SU-DHL-6 (cell line): Measurements from ENCODE around the gene C1QL2.

Experiments
- EZH2phosphoT487 ChIP-seq: fragments of 200-600 bp; sonication (generic), shearing (Covaris generic); conservative IDR thresholded peaks from 2 replicates; pipeline ENCODE4 v1.6.1; 2018; ENCODE audit warnings: mild to moderate bottlenecking, antibody characterized with exemption, low read length, moderate library complexity, mixed read lengths
- TF ChIP-seq, protein P1 (sequence below): fragments of 200-600 bp; sonication (generic); IDR thresholded peaks from one replicate; pipeline ENCODE4 v1.5.1; 2017; ENCODE audit warnings: antibody characterized with exemption, mild to moderate bottlenecking, low read length, moderate library complexity; ENCODE audit not compliant: insufficient read depth, poor library complexity, severe bottlenecking

DNA sequence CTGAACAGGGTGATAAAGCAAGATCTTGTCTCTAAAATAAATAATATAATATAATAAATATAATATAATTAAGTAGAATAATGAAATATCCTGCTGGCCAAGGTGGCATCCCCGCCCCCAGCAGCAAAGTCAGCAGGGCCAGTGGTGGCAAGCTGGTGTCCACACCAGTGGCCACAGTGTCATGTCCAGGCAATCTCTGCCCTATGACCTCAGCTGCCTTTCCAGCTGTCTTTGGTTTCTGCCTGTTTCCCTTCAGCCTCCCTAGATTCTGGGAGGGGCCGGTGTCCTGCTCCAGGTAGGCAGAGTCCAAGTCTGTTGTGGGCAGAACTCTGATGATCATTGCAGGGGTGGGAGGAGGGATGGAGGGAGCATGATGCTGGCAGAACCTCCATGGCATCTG, 48.9 kb upstream of the C1QL2 start:
- TF ChIP-seq, protein P1, sequence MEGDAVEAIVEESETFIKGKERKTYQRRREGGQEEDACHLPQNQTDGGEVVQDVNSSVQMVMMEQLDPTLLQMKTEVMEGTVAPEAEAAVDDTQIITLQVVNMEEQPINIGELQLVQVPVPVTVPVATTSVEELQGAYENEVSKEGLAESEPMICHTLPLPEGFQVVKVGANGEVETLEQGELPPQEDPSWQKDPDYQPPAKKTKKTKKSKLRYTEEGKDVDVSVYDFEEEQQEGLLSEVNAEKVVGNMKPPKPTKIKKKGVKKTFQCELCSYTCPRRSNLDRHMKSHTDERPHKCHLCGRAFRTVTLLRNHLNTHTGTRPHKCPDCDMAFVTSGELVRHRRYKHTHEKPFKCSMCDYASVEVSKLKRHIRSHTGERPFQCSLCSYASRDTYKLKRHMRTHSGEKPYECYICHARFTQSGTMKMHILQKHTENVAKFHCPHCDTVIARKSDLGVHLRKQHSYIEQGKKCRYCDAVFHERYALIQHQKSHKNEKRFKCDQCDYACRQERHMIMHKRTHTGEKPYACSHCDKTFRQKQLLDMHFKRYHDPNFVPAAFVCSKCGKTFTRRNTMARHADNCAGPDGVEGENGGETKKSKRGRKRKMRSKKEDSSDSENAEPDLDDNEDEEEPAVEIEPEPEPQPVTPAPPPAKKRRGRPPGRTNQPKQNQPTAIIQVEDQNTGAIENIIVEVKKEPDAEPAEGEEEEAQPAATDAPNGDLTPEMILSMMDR, result no peak
- no peak for TF ChIP-seq EZH2phosphoT487
